Activated T-helper 17 cell treated with anti-CD3 and anti-CD28 coated beads, Interleukin-2, amount 50 U/mL, for 72 hours (primary cell): ENCODE measurements around the gene RSRP1. TPM values are rescaled to one million over a fixed set of nuclear protein-coding genes. Genes with fewer than 3 reads are reported as not detected.

Source experiments
- ATAC-seq: fragments of 150-1000 bp; cut with Tn5 transposase; replicated peaks from 2 replicates; pipeline ENCODE4 v1.10.0; 2021; ENCODE audit warnings: mild to moderate bottlenecking, moderate library complexity
- H3K27ac Mint-ChIP-seq: one replicate; pipeline ENCODE4 v1.8.0; 2022; ENCODE audit warnings: mixed read lengths
- H3K27me3 Mint-ChIP-seq: one replicate; pipeline ENCODE4 v1.8.0; 2022; ENCODE audit warnings: mixed read lengths
- H3K36me3 Mint-ChIP-seq: one replicate; pipeline ENCODE4 v1.8.0; 2022; ENCODE audit warnings: low read depth, mild to moderate bottlenecking, mixed read lengths
- H3K4me1 Mint-ChIP-seq: one replicate; pipeline ENCODE4 v1.8.0; 2022; ENCODE audit warnings: mixed read lengths
- H3K4me3 Mint-ChIP-seq: one replicate; pipeline ENCODE4 v1.8.0; 2022; ENCODE audit warnings: mild to moderate bottlenecking, mixed read lengths
- H3K9me3 Mint-ChIP-seq: one replicate; pipeline ENCODE4 v1.8.0; 2022; ENCODE audit warnings: mixed read lengths
- total RNA-seq, 2 donors: library from RNA; stranded (reverse); gene quantifications; one replicate each; pipeline ENCODE4 v1.2.3, GENCODE V29; 2022

Gene RSRP1
- total RNA-seq, 2 donors from 2014 or later, result 120 to 228 TPM

GRCh38 chr1:25217015-25217414, 30.2 kb downstream of the RSRP1 start:
- Mint-ChIP-seq H3K27ac (no peak overlapping the region), H3K27me3 (no peaks in the 10 kb centered on the region), H3K4me3 (no peak overlapping the region), H3K9me3 (no peaks in the 10 kb centered on the region), H3K4me1 (peaks cover 9% of the 10 kb centered on the region), H3K36me3 (peaks cover 29% of the 10 kb centered on the region)
- ATAC-seq, result no peak

GRCh38 chr1:25216123-25216522, 31.1 kb downstream of the RSRP1 start:
- H3K4me3 Mint-ChIP-seq, result no peak overlapping the region
- ATAC-seq, result no peak
- H3K9me3 Mint-ChIP-seq, result no peaks in the 10 kb centered on the region
- peaks cover 20% of the 10 kb centered on the region for H3K36me3 Mint-ChIP-seq
- peaks cover 9% of the 10 kb centered on the region for H3K4me1 Mint-ChIP-seq
- H3K27me3 Mint-ChIP-seq, result no peaks in the 10 kb centered on the region
- H3K27ac Mint-ChIP-seq, result no peak overlapping the region

GRCh38 chr1:25212725-25213124, 34.5 kb downstream of the RSRP1 start:
- no peaks in the 10 kb centered on the region for H3K9me3 Mint-ChIP-seq
- H3K27me3 Mint-ChIP-seq, result peaks cover 6% of the 10 kb centered on the region
- no peak overlapping the region for H3K4me3 Mint-ChIP-seq
- H3K4me1 Mint-ChIP-seq, result peaks cover 6% of the 10 kb centered on the region
- H3K27ac Mint-ChIP-seq, result no peak overlapping the region
- ATAC-seq, result no peak
- H3K36me3 Mint-ChIP-seq, result no peaks in the 10 kb centered on the region

- Mint-ChIP-seq H3K4me1 (no peaks in the 10 kb centered on the region), H3K27me3 (peaks cover 6% of the 10 kb centered on the region), H3K4me3 (no peak overlapping the region), H3K9me3 (no peaks in the 10 kb centered on the region), H3K36me3 (no peaks in the 10 kb centered on the region), H3K27ac (no peak overlapping the region)
- no peak for ATAC-seq
Measured at GRCh38 chr1:25210728-25211127, 36.5 kb downstream of the RSRP1 start.

- ATAC-seq, result no peak
- no peak overlapping the region for H3K4me3 Mint-ChIP-seq
- no peaks in the 10 kb centered on the region for H3K4me1 Mint-ChIP-seq
- no peak overlapping the region for H3K27ac Mint-ChIP-seq
- H3K9me3 Mint-ChIP-seq, result no peaks in the 10 kb centered on the region
- peaks cover 6% of the 10 kb centered on the region for H3K27me3 Mint-ChIP-seq
- no peaks in the 10 kb centered on the region for H3K36me3 Mint-ChIP-seq
Measured at GRCh38 chr1:25209516-25209915, 37.7 kb downstream of the RSRP1 start.

- ATAC-seq, result no peak
- H3K4me1 Mint-ChIP-seq, result no peaks in the 10 kb centered on the region
- no peaks in the 10 kb centered on the region for H3K9me3 Mint-ChIP-seq
- H3K27me3 Mint-ChIP-seq, result peaks cover 6% of the 10 kb centered on the region
- no peaks in the 10 kb centered on the region for H3K36me3 Mint-ChIP-seq
- no peak overlapping the region for H3K27ac Mint-ChIP-seq
- H3K4me3 Mint-ChIP-seq, result no peak overlapping the region
Measured at GRCh38 chr1:25208561-25209222, 38.6 kb downstream of the RSRP1 start.

- no peak overlapping the region for H3K27ac Mint-ChIP-seq
- no peak overlapping the region for H3K4me3 Mint-ChIP-seq
- ATAC-seq, result no peak
- H3K36me3 Mint-ChIP-seq, result no peaks in the 10 kb centered on the region
- H3K27me3 Mint-ChIP-seq, result peaks cover 6% of the 10 kb centered on the region
- no peaks in the 10 kb centered on the region for H3K9me3 Mint-ChIP-seq
- H3K4me1 Mint-ChIP-seq, result no peaks in the 10 kb centered on the region
Measured at GRCh38 chr1:25208092-25208491, 39.2 kb downstream of the RSRP1 start.

- ATAC-seq, result no peak
- no peak overlapping the region for H3K4me3 Mint-ChIP-seq
- H3K9me3 Mint-ChIP-seq, result no peaks in the 10 kb centered on the region
- H3K27ac Mint-ChIP-seq, result no peak overlapping the region
- H3K36me3 Mint-ChIP-seq, result no peaks in the 10 kb centered on the region
- H3K4me1 Mint-ChIP-seq, result no peaks in the 10 kb centered on the region
- peaks cover 6% of the 10 kb centered on the region for H3K27me3 Mint-ChIP-seq
Measured at GRCh38 chr1:25206201-25206600, 41.1 kb downstream of the RSRP1 start.

- Mint-ChIP-seq H3K4me3 (no peak overlapping the region), H3K9me3 (no peaks in the 10 kb centered on the region)
Measured at GRCh38 chr1:25205786-25206185, 41.5 kb downstream of the RSRP1 start.

GRCh38 chr1:25204797-25205480, 42.3 kb downstream of the RSRP1 start:
- peaks cover 6% of the 10 kb centered on the region for H3K27me3 Mint-ChIP-seq
- no peaks in the 10 kb centered on the region for H3K9me3 Mint-ChIP-seq
- no peak overlapping the region for H3K4me3 Mint-ChIP-seq
- ATAC-seq, result peak; percentile 42
- no peaks in the 10 kb centered on the region for H3K4me1 Mint-ChIP-seq
- H3K27ac Mint-ChIP-seq, result no peak overlapping the region
- H3K36me3 Mint-ChIP-seq, result no peaks in the 10 kb centered on the region

More at GRCh38 chr1:25205786-25206185, 41.5 kb downstream of the RSRP1 start:
- Mint-ChIP-seq H3K27ac (no peak overlapping the region), H3K27me3 (peaks cover 6% of the 10 kb centered on the region), H3K36me3 (no peaks in the 10 kb centered on the region), H3K4me1 (no peaks in the 10 kb centered on the region)
- no peak for ATAC-seq

GRCh38 chr1:25201006-25201405, 46.2 kb downstream of the RSRP1 start:
- H3K4me1 Mint-ChIP-seq, result peaks cover 6% of the 10 kb centered on the region
- no peaks in the 10 kb centered on the region for H3K9me3 Mint-ChIP-seq
- no peak overlapping the region for H3K4me3 Mint-ChIP-seq
- H3K36me3 Mint-ChIP-seq, result no peaks in the 10 kb centered on the region
- H3K27ac Mint-ChIP-seq, result no peak overlapping the region
- ATAC-seq, result no peak
- no peaks in the 10 kb centered on the region for H3K27me3 Mint-ChIP-seq

- Mint-ChIP-seq H3K4me3 (no peak overlapping the region), H3K9me3 (no peaks in the 10 kb centered on the region), H3K4me1 (peaks cover 6% of the 10 kb centered on the region), H3K27me3 (no peaks in the 10 kb centered on the region), H3K36me3 (no peaks in the 10 kb centered on the region), H3K27ac (no peak overlapping the region)
- no peak for ATAC-seq
Measured at GRCh38 chr1:25199819-25200620, 47.2 kb downstream of the RSRP1 start.

GRCh38 chr1:25198663-25199252, 48.5 kb downstream of the RSRP1 start:
- no peaks in the 10 kb centered on the region for H3K9me3 Mint-ChIP-seq
- peaks cover 6% of the 10 kb centered on the region for H3K4me1 Mint-ChIP-seq
- H3K36me3 Mint-ChIP-seq, result no peaks in the 10 kb centered on the region
- peak overlapping the region; percentile 65 for H3K27ac Mint-ChIP-seq
- ATAC-seq, result no peak
- H3K4me3 Mint-ChIP-seq, result no peak overlapping the region
- peaks cover 6% of the 10 kb centered on the region for H3K27me3 Mint-ChIP-seq

- no peak for ATAC-seq
- Mint-ChIP-seq H3K27me3 (peaks cover 6% of the 10 kb centered on the region), H3K36me3 (no peaks in the 10 kb centered on the region), H3K27ac (peak overlapping the region; percentile 65), H3K4me3 (no peak overlapping the region), H3K9me3 (no peaks in the 10 kb centered on the region), H3K4me1 (peaks cover 6% of the 10 kb centered on the region)
Measured at GRCh38 chr1:25197982-25198662, 49.1 kb downstream of the RSRP1 start.
